ENCODE measurements around the gene CSTPP1.

Gene CSTPP1

GRCh38 chr11:47162426-47162825 is 225.9 kb downstream of the CSTPP1 start:
- DNase-seq (ENCODE audit: low read depth), result no peak

- no peak for DNase-seq (ENCODE audit: low read depth)
Measured at GRCh38 chr11:47163193-47163592, 226.6 kb downstream of the CSTPP1 start.

GRCh38 chr11:47163898-47164297 is 227.3 kb downstream of the CSTPP1 start:
- DNase-seq (ENCODE audit: low read depth), result no peak

GRCh38 chr11:47164321-47164720 is 227.8 kb downstream of the CSTPP1 start:
- no peak for DNase-seq (ENCODE audit: low read depth)

GRCh38 chr11:47165253-47165840 is 228.8 kb downstream of the CSTPP1 start:
- no peak for DNase-seq (ENCODE audit: low read depth)

- no peak for DNase-seq (ENCODE audit: low read depth)
Measured at GRCh38 chr11:47166368-47166767, 229.8 kb downstream of the CSTPP1 start.

GRCh38 chr11:47171061-47171838 is 234.7 kb downstream of the CSTPP1 start:
- DNase-seq (ENCODE audit: low read depth), result no peak

GRCh38 chr11:47171856-47172255 is 235.3 kb downstream of the CSTPP1 start:
- no peak for DNase-seq (ENCODE audit: low read depth)

GRCh38 chr11:47172740-47173336 is 236.3 kb downstream of the CSTPP1 start:
- no peak for DNase-seq (ENCODE audit: low read depth)

- no peak for DNase-seq (ENCODE audit: low read depth)
Measured at GRCh38 chr11:47175746-47176327, 239.3 kb downstream of the CSTPP1 start.

- DNase-seq (ENCODE audit: low read depth), result peak; percentile 94
Measured at GRCh38 chr11:47176328-47177228, 240.0 kb downstream of the CSTPP1 start, which contains the start of gene ARFGAP2. TSS of gene ARFGAP2 (minus strand) at chr11:47176879. CDS start at chr11:47176853, 26 bp downstream.

GRCh38 chr11:47177229-47177845 is 240.8 kb downstream of the CSTPP1 start:
- DNase-seq (ENCODE audit: low read depth), result peak; percentile 61

GRCh38 chr11:47177846-47178245 is 241.3 kb downstream of the CSTPP1 start:
- no peak for DNase-seq (ENCODE audit: low read depth)

GRCh38 chr11:47178316-47178715 is 241.8 kb downstream of the CSTPP1 start:
- DNase-seq (ENCODE audit: low read depth), result no peak

GRCh38 chr11:47178737-47179654 is 242.4 kb downstream of the CSTPP1 start:
- DNase-seq (ENCODE audit: low read depth), result no peak

GRCh38 chr11:47179655-47179991 is 243.1 kb downstream of the CSTPP1 start:
- DNase-seq (ENCODE audit: low read depth), result no peak

GRCh38 chr11:47180006-47180787 is 243.6 kb downstream of the CSTPP1 start:
- no peak for DNase-seq (ENCODE audit: low read depth)

GRCh38 chr11:47181271-47181670 is 244.7 kb downstream of the CSTPP1 start:
- no peak for DNase-seq (ENCODE audit: low read depth)

GRCh38 chr11:47182380-47182779 is 245.8 kb downstream of the CSTPP1 start:
- no peak for DNase-seq (ENCODE audit: low read depth)

Data from activated gamma-delta T cell treated with anti-CD3 and anti-CD28 coated beads, Interleukin-2, amount 50 U/mL, for 16 hours (primary cell).